Measurements from ENCODE around the gene ADGRA1.

Gene ADGRA1

GRCh38 chr10:133043541-133044225 lies 44.0 kb upstream of the ADGRA1 start:
- Histone ChIP-seq H4K20me1 (ENCODE audit: insufficient read depth) (no peaks in the 10 kb centered on the region), H3K36me3 (ENCODE audit: insufficient read depth) (no peaks in the 10 kb centered on the region), H2AFZ (ENCODE audit: low read depth) (no peak overlapping the region), H3K27ac (no peak overlapping the region), H3K4me2 (no peak overlapping the region), H3K9ac (no peak overlapping the region), H3K27me3 (ENCODE audit: insufficient read depth, low read depth) (peaks cover 38% of the 10 kb centered on the region; the same call in 1 of the 2 replicates), H3K79me2 (ENCODE audit: insufficient read depth, low read depth) (no peaks in the 10 kb centered on the region), H3K4me3 (IDR thresholded peaks at IDR 0.05; ENCODE audit: insufficient read depth, low read depth, low read length) (no peak overlapping the region), H3K4me1 (ENCODE audit: low read depth, poor library complexity, severe bottlenecking) (no peaks in the 10 kb centered on the region)
- TF ChIP-seq CTCF (conservative IDR thresholded peaks at IDR 0.05; ENCODE audit: low read depth, low read length) = no peak

GRCh38 chr10:133044401-133044811 lies 43.3 kb upstream of the ADGRA1 start:
- Histone ChIP-seq H3K27me3 (ENCODE audit: insufficient read depth, low read depth) (peaks cover 37% of the 10 kb centered on the region; the same call in 1 of the 2 replicates), H3K4me3 (IDR thresholded peaks at IDR 0.05; ENCODE audit: insufficient read depth, low read depth, low read length) (no peak overlapping the region), H3K79me2 (ENCODE audit: insufficient read depth, low read depth) (no peaks in the 10 kb centered on the region), H3K4me1 (ENCODE audit: low read depth, poor library complexity, severe bottlenecking) (no peaks in the 10 kb centered on the region), H3K4me2 (no peak overlapping the region), H4K20me1 (ENCODE audit: insufficient read depth) (no peaks in the 10 kb centered on the region), H2AFZ (ENCODE audit: low read depth) (no peak overlapping the region), H3K27ac (no peak overlapping the region), H3K9ac (no peak overlapping the region), H3K36me3 (ENCODE audit: insufficient read depth) (no peaks in the 10 kb centered on the region)
- TF ChIP-seq CTCF (conservative IDR thresholded peaks at IDR 0.05; ENCODE audit: low read depth, low read length) = no peak

GRCh38 chr10:133045556-133046389 lies 42.0 kb upstream of the ADGRA1 start:
- Histone ChIP-seq H3K36me3 (ENCODE audit: insufficient read depth) (no peaks in the 10 kb centered on the region), H3K4me2 (no peak overlapping the region)

GRCh38 chr10:133046390-133046765 lies 41.3 kb upstream of the ADGRA1 start:
- Histone ChIP-seq H3K27ac (no peak overlapping the region), H3K4me2 (no peak overlapping the region), H3K9ac (no peak overlapping the region), H3K36me3 (ENCODE audit: insufficient read depth) (no peaks in the 10 kb centered on the region), H3K4me3 (IDR thresholded peaks at IDR 0.05; ENCODE audit: insufficient read depth, low read depth, low read length) (no peak overlapping the region), H3K4me1 (ENCODE audit: low read depth, poor library complexity, severe bottlenecking) (no peaks in the 10 kb centered on the region), H3K79me2 (ENCODE audit: insufficient read depth, low read depth) (no peaks in the 10 kb centered on the region), H4K20me1 (ENCODE audit: insufficient read depth) (no peaks in the 10 kb centered on the region), H2AFZ (ENCODE audit: low read depth) (no peak overlapping the region), H3K27me3 (ENCODE audit: insufficient read depth, low read depth) (peaks cover 32% of the 10 kb centered on the region; the same call in 1 of the 2 replicates)
- TF ChIP-seq CTCF (conservative IDR thresholded peaks at IDR 0.05; ENCODE audit: low read depth, low read length) = no peak

More at GRCh38 chr10:133045556-133046389, 42.0 kb upstream of the ADGRA1 start:
- Histone ChIP-seq H3K4me1 (ENCODE audit: low read depth, poor library complexity, severe bottlenecking) (no peaks in the 10 kb centered on the region), H3K79me2 (ENCODE audit: insufficient read depth, low read depth) (no peaks in the 10 kb centered on the region), H3K27me3 (ENCODE audit: insufficient read depth, low read depth) (peaks cover 32% of the 10 kb centered on the region; the same call in 1 of the 2 replicates), H3K27ac (no peak overlapping the region), H3K9ac (no peak overlapping the region), H3K4me3 (IDR thresholded peaks at IDR 0.05; ENCODE audit: insufficient read depth, low read depth, low read length) (no peak overlapping the region), H4K20me1 (ENCODE audit: insufficient read depth) (no peaks in the 10 kb centered on the region), H2AFZ (ENCODE audit: low read depth) (no peak overlapping the region)
- TF ChIP-seq CTCF (conservative IDR thresholded peaks at IDR 0.05; ENCODE audit: low read depth, low read length) = no peak

All from KMS-11 (cell line).